C4-2B (cell line): Measurements from ENCODE around the gene ITGA6.

ENCODE experiments used
- ZFX ChIP-seq: fragments of 450-650 bp; IDR thresholded peaks from 2 replicates; pipeline ENCODE4 v1.6.1; 2017
- TF ChIP-seq, protein P1 (sequence below): fragments of 450-650 bp; conservative IDR thresholded peaks from 2 replicates; pipeline ENCODE4 v1.5.1; 2017; ENCODE audit warnings: mild to moderate bottlenecking

DNA sequence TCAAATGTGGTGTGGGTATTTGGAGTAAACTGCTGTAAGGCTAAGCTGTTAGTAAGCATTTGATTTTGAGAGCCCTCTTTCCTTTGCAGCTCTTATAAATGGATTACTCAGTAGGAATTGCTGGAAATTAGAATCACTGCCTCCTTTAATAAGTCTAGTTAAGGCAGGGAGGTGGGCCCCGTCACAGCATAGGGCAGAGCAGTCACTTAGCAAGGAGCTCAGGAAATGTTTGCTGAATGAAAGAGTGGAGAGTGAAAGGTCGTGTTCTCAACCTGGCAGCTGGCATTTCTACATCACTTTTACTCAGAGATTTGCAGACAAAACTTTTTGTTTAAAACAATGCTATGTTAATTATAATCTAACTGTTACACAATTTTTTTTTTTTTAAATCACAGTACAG lies 25.5 kb downstream of the ITGA6 start:
- TF ChIP-seq, protein P1, sequence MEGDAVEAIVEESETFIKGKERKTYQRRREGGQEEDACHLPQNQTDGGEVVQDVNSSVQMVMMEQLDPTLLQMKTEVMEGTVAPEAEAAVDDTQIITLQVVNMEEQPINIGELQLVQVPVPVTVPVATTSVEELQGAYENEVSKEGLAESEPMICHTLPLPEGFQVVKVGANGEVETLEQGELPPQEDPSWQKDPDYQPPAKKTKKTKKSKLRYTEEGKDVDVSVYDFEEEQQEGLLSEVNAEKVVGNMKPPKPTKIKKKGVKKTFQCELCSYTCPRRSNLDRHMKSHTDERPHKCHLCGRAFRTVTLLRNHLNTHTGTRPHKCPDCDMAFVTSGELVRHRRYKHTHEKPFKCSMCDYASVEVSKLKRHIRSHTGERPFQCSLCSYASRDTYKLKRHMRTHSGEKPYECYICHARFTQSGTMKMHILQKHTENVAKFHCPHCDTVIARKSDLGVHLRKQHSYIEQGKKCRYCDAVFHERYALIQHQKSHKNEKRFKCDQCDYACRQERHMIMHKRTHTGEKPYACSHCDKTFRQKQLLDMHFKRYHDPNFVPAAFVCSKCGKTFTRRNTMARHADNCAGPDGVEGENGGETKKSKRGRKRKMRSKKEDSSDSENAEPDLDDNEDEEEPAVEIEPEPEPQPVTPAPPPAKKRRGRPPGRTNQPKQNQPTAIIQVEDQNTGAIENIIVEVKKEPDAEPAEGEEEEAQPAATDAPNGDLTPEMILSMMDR = no peak
- no peak for TF ChIP-seq ZFX
